Placental pericyte (primary cell): Measurements from ENCODE around the gene UGGT2. TPM values are rescaled to one million over a fixed set of nuclear protein-coding genes. Genes with fewer than 3 reads are reported as not detected.

ENCODE experiments used
- small RNA-seq: library from RNA; depleted of rRNA; stranded (forward); fragments of <200 nt; gene quantifications from one replicate; pipeline ENCODE3, GENCODE V24; 2012; ENCODE audit warnings: low replicate concordance
- total RNA-seq: library from RNA; depleted of rRNA; stranded (reverse); fragments of >200 nt; gene quantifications from 2 replicates; pipeline ENCODE4 v1.2.3, GENCODE V29; 2012

The UGGT2 gene, protein sequence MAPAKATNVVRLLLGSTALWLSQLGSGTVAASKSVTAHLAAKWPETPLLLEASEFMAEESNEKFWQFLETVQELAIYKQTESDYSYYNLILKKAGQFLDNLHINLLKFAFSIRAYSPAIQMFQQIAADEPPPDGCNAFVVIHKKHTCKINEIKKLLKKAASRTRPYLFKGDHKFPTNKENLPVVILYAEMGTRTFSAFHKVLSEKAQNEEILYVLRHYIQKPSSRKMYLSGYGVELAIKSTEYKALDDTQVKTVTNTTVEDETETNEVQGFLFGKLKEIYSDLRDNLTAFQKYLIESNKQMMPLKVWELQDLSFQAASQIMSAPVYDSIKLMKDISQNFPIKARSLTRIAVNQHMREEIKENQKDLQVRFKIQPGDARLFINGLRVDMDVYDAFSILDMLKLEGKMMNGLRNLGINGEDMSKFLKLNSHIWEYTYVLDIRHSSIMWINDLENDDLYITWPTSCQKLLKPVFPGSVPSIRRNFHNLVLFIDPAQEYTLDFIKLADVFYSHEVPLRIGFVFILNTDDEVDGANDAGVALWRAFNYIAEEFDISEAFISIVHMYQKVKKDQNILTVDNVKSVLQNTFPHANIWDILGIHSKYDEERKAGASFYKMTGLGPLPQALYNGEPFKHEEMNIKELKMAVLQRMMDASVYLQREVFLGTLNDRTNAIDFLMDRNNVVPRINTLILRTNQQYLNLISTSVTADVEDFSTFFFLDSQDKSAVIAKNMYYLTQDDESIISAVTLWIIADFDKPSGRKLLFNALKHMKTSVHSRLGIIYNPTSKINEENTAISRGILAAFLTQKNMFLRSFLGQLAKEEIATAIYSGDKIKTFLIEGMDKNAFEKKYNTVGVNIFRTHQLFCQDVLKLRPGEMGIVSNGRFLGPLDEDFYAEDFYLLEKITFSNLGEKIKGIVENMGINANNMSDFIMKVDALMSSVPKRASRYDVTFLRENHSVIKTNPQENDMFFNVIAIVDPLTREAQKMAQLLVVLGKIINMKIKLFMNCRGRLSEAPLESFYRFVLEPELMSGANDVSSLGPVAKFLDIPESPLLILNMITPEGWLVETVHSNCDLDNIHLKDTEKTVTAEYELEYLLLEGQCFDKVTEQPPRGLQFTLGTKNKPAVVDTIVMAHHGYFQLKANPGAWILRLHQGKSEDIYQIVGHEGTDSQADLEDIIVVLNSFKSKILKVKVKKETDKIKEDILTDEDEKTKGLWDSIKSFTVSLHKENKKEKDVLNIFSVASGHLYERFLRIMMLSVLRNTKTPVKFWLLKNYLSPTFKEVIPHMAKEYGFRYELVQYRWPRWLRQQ (N-terminal part only)
- total RNA-seq, result 52.1 and 69.4 TPM in 2 replicates

DNA sequence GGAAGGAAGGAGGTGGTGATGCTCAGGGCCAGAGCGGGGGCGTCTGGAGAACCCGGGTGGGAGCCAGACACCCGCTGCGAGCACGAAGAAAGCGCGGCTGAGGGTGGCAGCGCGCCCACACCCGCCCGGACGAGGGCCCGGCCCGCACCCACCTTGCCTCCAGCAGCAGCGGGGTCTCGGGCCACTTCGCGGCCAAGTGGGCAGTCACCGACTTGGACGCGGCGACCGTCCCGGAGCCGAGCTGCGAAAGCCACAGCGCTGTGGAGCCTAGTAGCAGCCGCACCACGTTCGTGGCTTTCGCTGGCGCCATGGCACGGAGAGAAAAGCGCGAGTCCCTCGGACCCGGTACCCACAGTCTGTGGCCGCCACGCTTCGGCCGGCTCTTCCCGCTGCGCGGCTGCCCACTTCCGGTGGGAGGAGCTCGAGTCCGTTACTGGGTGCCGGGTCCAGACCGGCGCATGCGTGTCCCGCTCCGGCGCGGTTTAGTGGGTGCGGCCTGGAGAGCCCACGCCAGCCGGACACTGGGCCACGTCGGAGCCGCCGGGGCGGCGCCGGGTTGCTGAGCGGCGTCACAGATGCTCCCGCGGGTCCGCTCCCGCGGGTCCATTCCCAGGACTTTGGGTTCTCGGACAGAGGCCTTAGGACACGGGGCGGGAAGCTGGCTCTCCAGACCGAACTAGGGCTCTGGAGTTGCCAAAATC is at the start of gene UGGT2:
Gene UGGT2 (minus strand): TSS at position 399 of the 701 bp plus-strand sequence. CDS start 89 bp downstream, at position 310.

GRCh38 chr13:96089749-96090239 is 36.6 kb upstream of the UGGT2 start, which contains the start of gene HS6ST3:
TSS of gene HS6ST3 (plus strand) at chr13:96090107.

Small RNAs within 50 kb of the gene (small RNA-seq; reads per million reads assigned to genes)
- gene HMGN1P24, result not detected

Other genes starting within 250 kb of the UGGT2 start
- gene HS6ST3, start 36.7 kb upstream of the UGGT2 start, total RNA-seq, result not detected in 2 replicates